Hippocampal formation (tissue), 2 donors: ENCODE measurements around the gene MDP1.

Source experiments
- DNase-seq, 2 donors: peaks; one replicate each; lab custom pipeline; 2025; lab: John Stamatoyannopoulos, UW

The MDP1 gene

GRCh38 chr14:24181371-24182077, 34.3 kb downstream of the MDP1 start:
- no peak for DNase-seq

GRCh38 chr14:24179961-24180796, 35.7 kb downstream of the MDP1 start:
- DNase-seq: peak; percentile 16 to 51

- no peak for DNase-seq
These were observed 36.4 kb downstream of the MDP1 start for GRCh38 chr14:24179294-24179960.

- DNase-seq: no peak
These were observed 37.3 kb downstream of the MDP1 start for GRCh38 chr14:24178399-24179178.

- no peak for DNase-seq
These were observed 38.0 kb downstream of the MDP1 start for GRCh38 chr14:24177891-24178290.

- no peak for DNase-seq
These were observed 38.6 kb downstream of the MDP1 start for GRCh38 chr14:24177041-24177825.

- no peak for DNase-seq
These were observed 39.3 kb downstream of the MDP1 start for GRCh38 chr14:24176599-24176998.

- DNase-seq: no peak
These were observed 43.0 kb downstream of the MDP1 start for GRCh38 chr14:24172871-24173281.

GRCh38 chr14:24172261-24172860, 43.5 kb downstream of the MDP1 start:
- peak in 1 of 2 donors; percentile 48 for DNase-seq

GRCh38 chr14:24171422-24172260, 44.2 kb downstream of the MDP1 start, which contains the start of gene REC8:
REC8 (plus strand) TSS chr14:24172080; CDS start chr14:24172553, 473 bp downstream.
- peak; percentile 90 to 92 for DNase-seq

- DNase-seq: no peak
These were observed 48.3 kb downstream of the MDP1 start for GRCh38 chr14:24167469-24168114.

- no peak for DNase-seq
These were observed 50.1 kb downstream of the MDP1 start for GRCh38 chr14:24165785-24166184.

GRCh38 chr14:24164518-24164991, 51.3 kb downstream of the MDP1 start:
- DNase-seq: no peak
